ENCODE results near the gene ZNF185. TPM values are rescaled to one million over a fixed set of nuclear protein-coding genes. Genes with fewer than 3 reads are reported as not detected.

The ZNF185 gene
- total and polyA plus RNA-seq, 2 donors (not counting 3 experiments of a cell fraction or from before 2014, with no cell fraction given): 18.7 to 31.6 TPM

DNA sequence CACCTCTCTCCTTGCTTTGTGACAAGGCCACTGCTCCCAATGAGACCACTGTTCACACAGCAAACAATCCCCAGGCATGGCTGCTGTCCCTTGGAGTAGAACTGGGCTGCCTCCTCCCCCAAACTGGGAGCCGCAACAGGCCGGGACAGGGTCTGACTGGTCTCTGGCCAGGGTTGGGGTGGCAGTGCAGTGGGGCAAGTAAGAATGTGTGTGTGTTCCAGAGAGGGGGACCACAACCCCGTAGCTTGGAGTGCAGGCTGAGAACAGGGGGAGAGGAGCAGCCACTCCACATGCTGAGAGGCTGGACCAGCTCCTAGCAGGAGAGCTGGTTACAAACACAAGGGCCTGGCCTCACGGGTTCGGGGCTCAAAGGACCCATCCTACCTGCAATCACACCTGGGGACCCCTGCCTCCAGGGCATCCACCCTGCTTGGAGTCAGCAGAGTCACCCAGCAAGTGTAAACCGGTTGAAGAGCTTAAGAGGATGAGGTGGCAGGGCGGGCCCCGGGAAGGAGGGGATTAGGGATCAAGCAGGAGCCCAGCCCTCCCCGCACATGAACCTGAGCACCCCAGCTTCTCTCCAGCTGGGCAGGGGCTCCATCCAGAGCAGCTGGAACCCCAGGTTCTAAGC lies 3.8 kb upstream of the ZNF185 start:
- BruUV-seq (replicated peaks): no TSS peak

More for the DNA sequence above, 3.8 kb upstream of the ZNF185 start:
- Histone ChIP-seq H3K27ac (ENCODE audit: insufficient read depth, low read depth, low read length) (no peak overlapping the region), H3K4me1 (ENCODE audit: control insufficient read depth, extremely low read depth, insufficient read depth, low read length) (peaks cover 21% of the 10 kb centered on the region), H3K9ac (replicated peaks; ENCODE audit: extremely low read depth, insufficient read depth, low read length) (no peak overlapping the region), H3K27me3 (ENCODE audit: control insufficient read depth in 2 of 2, insufficient read depth in 2 of 2, low read length in 2 of 2) (peaks cover 0 to 2% of the 10 kb centered on the region in 2 experiments), H3K79me2 (ENCODE audit: control insufficient read depth, insufficient read depth, low read length) (peaks cover 9% of the 10 kb centered on the region), H3K36me3 (ENCODE audit: control insufficient read depth in 2 of 2, extremely low read depth in 1 of 2, insufficient read depth in 2 of 2, low read length in 2 of 2) (no peaks in the 10 kb centered on the region), H4K20me1 (replicated peaks; ENCODE audit: control insufficient read depth, extremely low read depth, insufficient read depth, low read length) (no peaks in the 10 kb centered on the region), H3K9me1 (replicated peaks; ENCODE audit: control insufficient read depth, extremely low read depth, insufficient read depth, low read length) (no peaks in the 10 kb centered on the region), H3K4me2 (ENCODE audit: insufficient read depth, low read length) (no peak overlapping the region), H3K9me3 (replicated peaks; ENCODE audit: control insufficient read depth, insufficient read depth, low read length) (no peaks in the 10 kb centered on the region), H3K4me3 (replicated peaks in 1 of 3; ENCODE audit: insufficient read depth in 1 of 3, low read depth in 1 of 3, low read length in 3 of 3) (no peak overlapping the region), H2AFZ (ENCODE audit: low read depth, low read length) (no peak overlapping the region)
- intact Hi-C loops (cut with micrococcal nuclease) (no loop called here), dilution Hi-C loops (cut with MboI; ENCODE audit: extremely low pct_ligation_motif_present, low sequenced_read_pairs) (no loop called here)
- DNase-seq (ENCODE audit: low read depth, low spot score): no peak
- POLR2A ChIA-PET: no interaction called here
- TF ChIP-seq MYC (IDR thresholded peaks at IDR 0.05; ENCODE audit: low read depth, low read length) (no peak), EZH2 (IDR thresholded peaks at IDR 0.05; ENCODE audit: borderline replicate concordance, low read depth, low read length, severe bottlenecking) (no peak), JUN (IDR thresholded peaks at IDR 0.05; ENCODE audit: borderline replicate concordance, insufficient read depth, insufficient read length, low read depth) (no peak), GATA2 (IDR thresholded peaks at IDR 0.05; ENCODE audit: insufficient read depth, insufficient read length, low read depth, low read length) (no peak), FOS (IDR thresholded peaks at IDR 0.05; ENCODE audit: borderline replicate concordance, insufficient read depth, low read length) (no peak), POLR2A (IDR thresholded peaks at IDR 0.05; ENCODE audit: low read depth, low read length) (no peak), POLR2AphosphoS5 (IDR thresholded peaks at IDR 0.05; ENCODE audit: insufficient read depth, low read depth, low read length) (no peak)
- TF ChIP-seq, protein P1, sequence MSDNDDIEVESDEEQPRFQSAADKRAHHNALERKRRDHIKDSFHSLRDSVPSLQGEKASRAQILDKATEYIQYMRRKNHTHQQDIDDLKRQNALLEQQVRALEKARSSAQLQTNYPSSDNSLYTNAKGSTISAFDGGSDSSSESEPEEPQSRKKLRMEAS (IDR thresholded peaks at IDR 0.05; ENCODE audit: insufficient read depth, insufficient read length): no peak
- TF ChIP-seq, protein P2, sequence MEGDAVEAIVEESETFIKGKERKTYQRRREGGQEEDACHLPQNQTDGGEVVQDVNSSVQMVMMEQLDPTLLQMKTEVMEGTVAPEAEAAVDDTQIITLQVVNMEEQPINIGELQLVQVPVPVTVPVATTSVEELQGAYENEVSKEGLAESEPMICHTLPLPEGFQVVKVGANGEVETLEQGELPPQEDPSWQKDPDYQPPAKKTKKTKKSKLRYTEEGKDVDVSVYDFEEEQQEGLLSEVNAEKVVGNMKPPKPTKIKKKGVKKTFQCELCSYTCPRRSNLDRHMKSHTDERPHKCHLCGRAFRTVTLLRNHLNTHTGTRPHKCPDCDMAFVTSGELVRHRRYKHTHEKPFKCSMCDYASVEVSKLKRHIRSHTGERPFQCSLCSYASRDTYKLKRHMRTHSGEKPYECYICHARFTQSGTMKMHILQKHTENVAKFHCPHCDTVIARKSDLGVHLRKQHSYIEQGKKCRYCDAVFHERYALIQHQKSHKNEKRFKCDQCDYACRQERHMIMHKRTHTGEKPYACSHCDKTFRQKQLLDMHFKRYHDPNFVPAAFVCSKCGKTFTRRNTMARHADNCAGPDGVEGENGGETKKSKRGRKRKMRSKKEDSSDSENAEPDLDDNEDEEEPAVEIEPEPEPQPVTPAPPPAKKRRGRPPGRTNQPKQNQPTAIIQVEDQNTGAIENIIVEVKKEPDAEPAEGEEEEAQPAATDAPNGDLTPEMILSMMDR (IDR thresholded peaks at IDR 0.05; ENCODE audit: extremely low read depth in 1 of 2, insufficient read depth in 1 of 2, low read depth in 1 of 2, low read length in 2 of 2): no peak
- CTCF ChIA-PET: interaction anchor here (1.3 kb wide), 1 partner anchor 1141 kb away, joined by 3 read pairs; no protein-coding TSS in a partner anchor
- no peak for FAIRE-seq

Data from endothelial cell of umbilical vein (primary cell).